GM18951 (cell line): Measurements from ENCODE around the gene PMPCB.
A peak's percentile ranks its signal among the peaks of the same experiment; 100 is the strongest.
"Not testable (repeated sequence)": the region's sequence is repeated elsewhere in the genome, so short reads cannot be mapped to it uniquely, and the experiment has no call there.

Source experiments
- POLR2A ChIP-seq: IDR thresholded peaks from 4 replicates; pipeline ENCODE4 v1.6.1; 2011; ENCODE audit warnings: mild to moderate bottlenecking; ENCODE audit not compliant: insufficient read length, insufficient read depth; ENCODE audit errors: extremely low read depth
- in situ Hi-C: fragments of 300-500 bp; cut with MboI; formaldehyde crosslinking; loops from one replicate; pipeline ENCODE4 v1.12.0; 2022; ENCODE audit warnings: low sequenced_read_pairs, mixed read lengths, inconsistent platforms; ENCODE audit not compliant: unreplicated experiment

PMPCB gene, protein sequence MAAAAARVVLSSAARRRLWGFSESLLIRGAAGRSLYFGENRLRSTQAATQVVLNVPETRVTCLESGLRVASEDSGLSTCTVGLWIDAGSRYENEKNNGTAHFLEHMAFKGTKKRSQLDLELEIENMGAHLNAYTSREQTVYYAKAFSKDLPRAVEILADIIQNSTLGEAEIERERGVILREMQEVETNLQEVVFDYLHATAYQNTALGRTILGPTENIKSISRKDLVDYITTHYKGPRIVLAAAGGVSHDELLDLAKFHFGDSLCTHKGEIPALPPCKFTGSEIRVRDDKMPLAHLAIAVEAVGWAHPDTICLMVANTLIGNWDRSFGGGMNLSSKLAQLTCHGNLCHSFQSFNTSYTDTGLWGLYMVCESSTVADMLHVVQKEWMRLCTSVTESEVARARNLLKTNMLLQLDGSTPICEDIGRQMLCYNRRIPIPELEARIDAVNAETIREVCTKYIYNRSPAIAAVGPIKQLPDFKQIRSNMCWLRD

DNA sequence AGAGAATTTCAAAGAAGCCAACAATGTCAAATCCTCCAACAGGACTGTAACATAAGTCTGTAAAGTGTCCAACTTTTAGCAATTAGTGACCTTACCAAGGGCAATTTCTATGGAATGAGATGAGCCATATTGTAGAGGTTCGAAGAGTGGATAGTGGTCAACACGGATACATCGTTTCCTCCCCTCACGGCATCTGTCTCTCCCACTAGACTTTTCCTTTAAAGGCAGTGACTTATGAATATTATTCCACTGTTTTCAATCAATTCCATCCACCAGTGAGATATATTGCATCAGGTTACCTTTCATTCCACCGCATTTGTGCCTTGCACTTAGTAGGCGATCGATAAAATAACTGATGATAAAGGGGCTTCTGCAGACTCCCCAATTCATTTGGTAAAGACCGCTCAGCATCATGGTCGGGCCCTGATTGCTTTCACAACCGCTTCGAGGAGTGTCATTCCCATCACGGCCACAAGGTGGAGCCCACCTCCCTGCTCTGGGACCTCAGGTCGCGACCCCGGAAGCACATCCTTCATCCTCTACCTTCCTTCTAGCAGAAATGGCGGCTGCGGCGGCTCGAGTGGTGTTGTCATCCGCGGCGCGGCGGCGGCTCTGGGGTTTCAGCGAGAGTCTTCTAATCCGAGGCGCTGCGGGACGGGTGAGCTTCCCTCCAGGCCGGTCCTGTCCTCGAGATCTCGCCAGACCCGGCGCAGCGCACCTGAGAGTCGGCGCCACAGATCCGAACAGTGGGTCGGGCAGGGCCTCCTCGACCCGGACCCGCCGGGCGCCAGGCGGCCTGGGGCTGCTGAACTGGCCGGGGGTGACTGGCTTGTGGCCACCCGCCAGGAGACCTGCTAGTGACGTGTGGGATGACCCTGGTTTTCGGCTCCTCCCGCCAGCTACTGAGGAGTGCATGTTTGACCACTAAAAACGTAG lies at the start of gene PMPCB:
Gene PMPCB (plus strand): TSS at position 535 of the 936 bp plus-strand sequence. CDS start 25 bp downstream, at position 560.
- TF ChIP-seq POLR2A: peak; percentile 83
- in situ Hi-C loops: no loop called here

DNA sequence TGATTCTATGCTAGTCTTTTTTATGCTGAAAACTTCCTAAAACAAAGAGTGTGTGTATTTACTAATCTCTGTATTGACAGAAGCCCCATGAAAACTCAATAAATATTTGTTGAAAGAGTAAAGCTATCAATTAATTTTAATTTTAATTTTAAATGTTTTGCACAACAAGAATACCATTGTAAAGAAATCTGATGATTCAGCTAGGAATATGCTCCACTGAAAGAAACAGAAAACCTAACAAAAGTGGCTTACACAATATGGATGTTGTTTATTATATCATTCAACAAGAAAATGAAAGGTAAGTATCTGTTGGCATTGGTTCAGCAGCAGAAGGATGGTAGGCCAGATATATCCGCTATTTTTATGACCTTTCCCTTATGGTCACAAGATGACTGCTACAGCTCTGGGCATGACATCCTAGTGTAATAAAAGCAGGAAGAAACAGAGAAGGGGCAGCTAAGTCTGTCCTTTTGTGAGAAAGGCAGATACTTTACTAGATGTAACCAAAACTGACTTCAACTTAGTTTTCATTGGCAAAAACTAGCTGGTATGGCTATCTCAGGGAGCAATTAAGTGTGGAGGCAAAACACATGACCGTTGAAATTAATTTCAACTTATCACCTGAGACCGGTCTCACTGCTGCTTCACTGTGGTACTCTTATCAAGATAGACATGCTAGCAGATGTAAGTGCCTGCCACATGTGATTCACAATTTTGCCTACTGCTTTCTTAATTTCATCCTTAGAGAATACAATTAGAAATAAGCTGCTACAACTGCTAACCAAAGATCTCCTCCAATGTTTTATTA lies 43.3 kb upstream of the PMPCB start:
- in situ Hi-C loops: not testable (repeated sequence)

DNA sequence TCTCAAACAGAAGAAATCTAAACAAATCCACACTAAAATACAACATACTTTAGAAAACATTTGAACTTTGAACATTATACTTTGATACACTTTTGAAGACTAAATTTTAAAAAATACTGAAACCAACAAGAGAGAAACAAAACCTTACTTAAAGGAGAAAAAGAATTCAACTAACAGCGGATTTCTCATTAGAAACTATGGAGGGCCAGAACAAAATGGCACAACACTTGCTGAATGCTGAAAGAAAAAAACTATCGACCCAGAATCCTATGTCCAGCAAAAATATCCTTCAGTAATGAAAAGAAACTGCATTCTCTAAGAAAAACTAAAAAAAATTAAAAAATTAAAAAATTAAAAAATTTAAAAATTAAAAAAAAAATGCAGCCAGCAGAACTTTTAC lies 33.2 kb upstream of the PMPCB start:
- in situ Hi-C loops: not testable (repeated sequence)

DNA sequence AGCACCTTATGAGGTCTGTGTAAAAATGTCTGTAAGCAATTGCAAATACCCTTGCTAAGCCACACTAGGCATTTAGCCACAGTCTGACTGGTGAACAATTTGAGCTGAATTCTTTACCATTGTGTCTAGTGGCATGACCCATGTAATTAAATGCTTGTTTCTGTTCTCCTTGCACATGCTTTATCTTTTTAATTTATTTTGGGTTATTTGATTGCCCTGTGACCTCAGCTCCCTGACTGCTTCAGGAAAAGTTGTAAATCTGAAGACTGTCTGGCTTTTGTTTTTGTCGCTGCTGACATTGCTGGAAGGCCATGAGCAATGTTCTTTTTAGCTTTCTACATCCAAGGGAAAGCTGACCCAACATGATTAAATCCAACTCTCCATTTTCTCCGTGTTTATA lies 31.0 kb upstream of the PMPCB start:
- in situ Hi-C loops: not testable (repeated sequence)

DNA sequence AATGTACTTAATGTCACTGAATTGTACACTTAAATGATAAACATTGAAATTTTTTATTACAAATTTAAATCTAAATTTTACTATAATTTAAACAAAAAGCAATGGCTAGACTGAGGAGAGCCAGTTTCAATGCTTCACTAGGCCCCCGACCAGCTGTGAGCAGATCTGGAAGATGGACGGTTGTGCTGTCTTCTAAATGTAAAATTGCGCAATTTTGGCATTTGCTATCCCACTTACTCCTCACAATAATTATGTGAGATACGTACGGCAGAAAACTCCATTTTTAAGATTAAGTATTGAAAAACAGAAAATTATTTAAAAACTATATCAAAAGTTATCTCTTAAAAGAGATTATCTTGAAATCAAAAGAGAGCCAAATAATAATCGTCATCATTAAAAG lies 23.9 kb upstream of the PMPCB start:
- in situ Hi-C loops: not testable (repeated sequence)

DNA sequence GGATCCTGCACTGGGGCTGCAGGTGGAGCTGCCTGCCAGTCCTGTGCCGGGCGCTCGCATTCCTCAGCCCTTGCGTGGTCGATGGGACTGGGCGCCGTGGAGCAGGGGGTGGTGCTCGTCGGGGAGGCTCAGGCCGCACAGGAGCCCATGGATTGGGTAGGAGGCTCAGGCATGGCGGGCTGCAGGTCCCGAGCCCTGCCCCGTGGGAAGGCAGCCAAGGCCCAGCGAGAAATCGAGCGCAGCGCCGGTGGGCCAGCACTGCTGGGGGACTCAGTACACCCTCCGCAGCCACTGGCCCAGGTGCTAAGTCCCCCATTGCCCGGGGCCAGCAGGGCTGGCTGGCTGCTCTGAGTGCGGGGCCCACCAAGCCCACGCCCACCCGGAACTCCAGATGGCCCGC lies 22.4 kb upstream of the PMPCB start:
- in situ Hi-C loops: not testable (repeated sequence)

DNA sequence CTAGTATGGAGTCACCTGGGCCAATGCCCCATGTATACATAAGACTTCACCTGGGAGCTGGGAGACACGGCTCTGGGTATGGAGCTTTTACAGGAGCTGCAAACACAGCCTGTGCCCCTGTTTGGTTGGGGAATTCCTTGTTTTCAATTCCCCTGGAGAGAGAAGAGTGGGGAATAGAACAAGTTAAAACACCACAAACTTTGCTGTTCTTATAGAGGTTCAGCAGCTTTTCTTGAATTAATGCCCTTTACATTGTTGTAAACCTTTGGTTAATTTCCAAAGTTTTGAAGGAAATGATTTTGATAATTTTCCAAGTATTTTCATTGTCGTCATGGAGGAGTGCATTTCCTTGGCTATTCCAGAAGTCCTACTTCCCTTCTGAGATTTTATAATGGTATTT lies 19.0 kb upstream of the PMPCB start:
- in situ Hi-C loops: not testable (repeated sequence)

DNA sequence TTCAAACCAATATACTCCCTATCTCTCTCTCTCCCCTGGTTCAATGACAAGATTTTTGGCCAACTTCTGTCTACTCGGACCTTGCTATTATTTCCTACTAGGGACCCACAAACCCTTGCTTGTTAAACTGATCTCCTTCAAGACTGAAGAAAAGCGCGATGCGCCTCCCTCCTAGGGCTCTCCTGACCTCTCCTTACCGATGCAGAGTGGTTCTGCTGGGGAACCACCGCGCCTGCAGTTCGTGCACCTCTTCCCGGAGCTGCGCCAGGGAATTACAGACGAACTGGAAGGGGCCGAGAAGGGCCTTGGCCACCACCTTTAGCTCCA lies 17.6 kb upstream of the PMPCB start:
- in situ Hi-C loops: not testable (repeated sequence)

DNA sequence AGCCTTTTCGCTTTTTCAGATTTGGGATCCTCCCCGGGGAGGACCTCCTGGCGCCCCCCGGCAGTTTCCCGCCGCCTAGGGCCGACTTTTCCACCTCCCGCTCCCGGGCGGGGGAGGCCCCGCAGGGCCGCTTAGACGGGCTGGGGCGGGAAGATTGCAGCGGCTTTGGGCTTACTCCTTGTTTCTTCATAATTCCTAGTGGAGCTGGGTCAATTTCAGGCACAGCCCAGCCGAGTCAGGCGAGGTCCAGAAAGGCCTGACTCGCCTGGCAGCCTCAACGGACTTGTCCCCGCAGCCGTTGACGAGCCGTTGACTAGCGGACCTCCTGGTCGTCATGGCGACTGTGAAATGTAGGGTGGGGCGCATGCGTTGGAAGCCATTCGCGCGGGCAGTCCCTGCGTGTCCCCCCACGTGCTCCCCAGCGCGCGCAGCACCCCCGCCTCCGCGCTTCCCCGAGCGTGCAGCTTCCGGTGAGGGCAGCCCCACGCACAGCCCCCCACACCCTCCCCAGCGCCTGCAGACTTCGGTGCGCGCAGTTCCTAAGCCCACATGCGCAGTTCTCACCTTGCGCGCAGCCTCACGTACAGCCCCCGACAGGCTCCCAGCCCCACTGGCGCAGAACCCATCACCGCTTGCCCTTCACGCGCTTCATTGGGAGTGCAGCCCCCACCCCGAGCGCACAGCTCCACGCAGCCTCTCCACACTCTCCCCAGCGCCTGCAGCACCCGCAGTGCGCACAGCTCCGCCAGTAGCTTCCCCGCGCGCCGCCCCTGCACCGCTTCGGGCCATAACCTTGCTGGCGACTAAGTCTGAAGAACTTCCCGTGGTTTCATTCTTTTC lies 17.1 kb upstream of the PMPCB start:
- in situ Hi-C loops: not testable (repeated sequence)
- peak; percentile 56 for TF ChIP-seq POLR2A

DNA sequence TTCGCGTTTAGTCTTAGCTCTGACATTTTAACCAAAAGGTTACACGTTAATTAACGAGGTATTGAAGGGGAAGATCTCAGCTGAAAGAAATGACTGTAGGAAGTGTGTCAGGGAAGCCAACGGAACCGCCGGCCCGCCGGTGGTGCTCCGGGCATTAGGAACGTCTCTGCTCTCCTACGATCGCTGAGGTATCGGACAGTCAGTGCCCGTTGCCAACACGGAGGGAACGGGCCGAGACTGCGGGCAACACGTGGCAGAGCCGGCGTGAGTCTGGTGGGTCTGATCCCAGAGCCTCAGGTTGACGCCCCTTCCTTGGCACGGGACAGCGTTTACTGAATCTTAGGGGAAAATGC lies 16.5 kb upstream of the PMPCB start:
- in situ Hi-C loops: not testable (repeated sequence)

DNA sequence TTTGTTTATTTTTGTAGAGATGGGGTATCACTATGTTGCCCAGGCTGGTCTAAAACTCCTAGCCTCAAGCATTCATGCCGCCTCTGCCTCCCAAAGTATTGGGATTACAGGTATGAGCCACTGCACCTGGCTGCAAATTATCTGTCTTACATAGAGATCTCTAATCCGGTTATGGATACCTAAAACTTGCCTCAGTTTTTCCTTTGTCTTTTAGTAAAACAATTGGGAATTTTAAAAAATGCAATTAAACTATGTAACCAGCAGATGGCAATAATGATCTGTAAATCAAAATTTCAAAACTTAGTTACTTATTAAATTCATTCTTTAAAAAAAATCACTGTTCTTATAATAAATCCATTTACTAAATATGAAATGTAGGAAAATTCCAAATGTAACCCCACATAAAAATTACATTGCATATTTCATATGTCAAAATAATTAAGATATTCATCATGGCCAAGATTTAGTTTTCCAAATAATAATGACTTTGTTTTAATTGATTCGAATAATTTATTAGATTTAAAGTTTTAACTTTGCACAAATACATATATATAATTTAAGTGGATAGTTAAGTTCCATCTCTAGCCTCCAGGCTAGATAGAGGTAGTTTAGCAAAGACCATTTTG lies 14.3 kb upstream of the PMPCB start:
- in situ Hi-C loops: not testable (repeated sequence)

DNA sequence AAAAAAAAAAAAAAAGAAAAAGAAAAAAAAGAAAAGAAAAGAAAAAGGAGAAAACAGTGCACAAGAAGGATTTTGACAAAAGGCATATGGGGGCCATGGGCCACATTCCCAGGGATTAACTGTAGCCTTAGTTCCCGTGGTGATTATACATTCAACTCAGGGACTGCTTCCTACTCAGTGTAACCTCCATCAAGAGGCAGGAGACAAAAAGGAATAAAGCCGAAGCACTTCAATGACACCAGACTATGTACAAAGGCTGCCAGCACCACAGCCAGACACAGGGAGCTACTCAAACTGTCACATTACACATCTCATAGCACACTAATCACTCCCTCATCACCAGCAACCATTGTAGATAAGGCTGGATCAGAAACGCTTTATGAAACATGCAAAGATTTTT lies 5.1 kb upstream of the PMPCB start:
- no peak for TF ChIP-seq POLR2A
- in situ Hi-C loops: no loop called here

DNA sequence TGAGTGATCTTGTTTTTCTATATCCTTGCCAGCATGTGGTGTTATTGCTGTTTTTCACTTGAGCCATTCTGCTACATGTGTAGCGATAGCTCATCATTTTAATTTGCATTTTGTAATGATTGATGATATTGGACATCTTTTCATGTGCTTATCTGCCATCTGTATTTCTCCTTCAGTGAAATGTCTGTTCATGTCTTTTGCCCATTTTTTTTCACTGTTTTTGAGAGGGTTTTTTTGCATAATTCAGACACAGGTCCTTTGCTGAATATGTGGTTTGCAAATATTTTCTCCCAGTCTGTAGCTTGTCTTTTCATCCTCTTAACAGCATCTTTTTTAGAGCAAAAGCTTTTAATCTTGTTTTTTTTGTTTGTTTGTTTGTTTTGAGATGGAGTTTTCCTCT lies 3.7 kb upstream of the PMPCB start:
- in situ Hi-C loops: no loop called here
- no peak for TF ChIP-seq POLR2A
